ENCODE results near the gene CPN2. TPM values are rescaled to one million over a fixed set of nuclear protein-coding genes. Genes with fewer than 3 reads are reported as not detected.

Gene CPN2
- total and polyA plus RNA-seq, 10 of the 15 experiments (the other 5 are each of a cell fraction or from before 2014, with no cell fraction given) = not detected

DNA sequence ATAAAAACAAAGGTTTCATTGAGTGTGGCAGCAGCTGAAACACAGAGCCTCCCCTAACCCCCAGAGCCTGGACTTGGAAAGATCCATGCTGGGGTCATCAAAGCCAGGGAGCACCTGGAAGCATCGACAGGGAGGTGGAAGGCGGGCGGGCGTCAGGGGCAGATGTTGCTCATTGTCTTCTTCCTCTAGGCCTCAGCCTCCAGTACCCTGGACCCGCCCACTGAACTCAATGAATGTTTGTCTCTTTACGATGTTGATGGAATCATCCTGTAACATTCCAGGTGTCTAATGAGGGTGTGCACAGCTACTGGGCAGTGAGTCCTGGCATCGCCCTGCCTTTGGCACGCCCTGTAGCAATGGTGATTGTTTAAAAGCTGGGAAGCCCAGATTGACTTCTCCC lies 38.1 kb upstream of the CPN2 start (continued):
- TF ChIP-seq CHD2 (IDR thresholded peaks at IDR 0.05; ENCODE audit: borderline replicate concordance, low read depth, low read length) = no peak
- no peak for TF ChIP-seq USF1 (IDR thresholded peaks at IDR 0.05; ENCODE audit: borderline replicate concordance, extremely low read length, insufficient read depth, low read depth, low read length)
- no peak for TF ChIP-seq NR2C2 (IDR thresholded peaks at IDR 0.05; ENCODE audit: borderline replicate concordance, control insufficient read depth, insufficient read length, low read depth)

GRCh38 chr3:194387926-194388418 lies 36.8 kb upstream of the CPN2 start:
- Histone ChIP-seq H3K27me3 (replicated peaks in 1 of 2; ENCODE audit: control insufficient read depth in 2 of 2, insufficient read depth in 2 of 2, low read length in 1 of 2) (no peaks in the 10 kb centered on the region), H3K4me1 (ENCODE audit: control insufficient read depth, insufficient read depth, low read length) (no peaks in the 10 kb centered on the region), H3K4me2 (ENCODE audit: control insufficient read depth, insufficient read depth) (no peak overlapping the region), H3K4me3 (no peak overlapping the region), H4K20me1 (ENCODE audit: control insufficient read depth, insufficient read depth) (no peaks in the 10 kb centered on the region), H3K9me3 (replicated peaks; ENCODE audit: control insufficient read depth, insufficient read depth, low read length) (peaks cover 2% of the 10 kb centered on the region; the same call in 1 of the 3 replicates), H3K9ac (ENCODE audit: control insufficient read depth, insufficient read depth, low read length) (no peak overlapping the region), H3K36me3 (ENCODE audit: control insufficient read depth in 2 of 2, insufficient read depth in 2 of 2, low read length in 1 of 2) (no peaks in the 10 kb centered on the region), H3K79me2 (ENCODE audit: control insufficient read depth, insufficient read depth, low read length) (no peaks in the 10 kb centered on the region), H3K27ac (ENCODE audit: control insufficient read depth, insufficient read depth) (no peak overlapping the region), H2AFZ (ENCODE audit: control insufficient read depth, low read depth, low read length) (no peak overlapping the region)
- ATAC-seq (no peak), FAIRE-seq (no peak), DNase-seq (ENCODE audit: low read depth, low spot score) (no peak)
- intact Hi-C loops (cut with micrococcal nuclease; ENCODE audit: unreplicated experiment) (no loop called here), in situ Hi-C loops (cut with MboI) (no loop called here)
- ChIA-PET SMC1A (ENCODE audit: uncharacterized antibody, unreplicated experiment) (no interaction called here), RAD21 (ENCODE audit: unreplicated experiment) (no interaction called here), POLR2A (no interaction called here), CTCF (interaction anchor here (0.8 kb wide), 1 partner anchor 54 kb away, joined by 3 read pairs; no protein-coding TSS in a partner anchor)
- 21% methylated on average over 8 of the region's 8 CpGs for WGBS (ENCODE audit: insufficient coverage, insufficient replicate concordance, low lambda C conversion rate, missing lambda C conversion rate)
- no TSS peak for BruUV-seq (replicated peaks)
- no peak for TF ChIP-seq ZBTB40 (IDR thresholded peaks at IDR 0.05; ENCODE audit: borderline replicate concordance)
- no peak for TF ChIP-seq CREM (IDR thresholded peaks at IDR 0.05; ENCODE audit: low read depth)
- no peak for TF ChIP-seq RELB (IDR thresholded peaks at IDR 0.05; ENCODE audit: low read depth)
- no peak for TF ChIP-seq MEF2B (IDR thresholded peaks at IDR 0.05; ENCODE audit: partially characterized antibody, poor library complexity, severe bottlenecking)
- no peak for TF ChIP-seq NR2F1 (conservative IDR thresholded peaks at IDR 0.05)
- no peak for TF ChIP-seq NBN (IDR thresholded peaks at IDR 0.05)
- TF ChIP-seq EP300 (IDR thresholded peaks at IDR 0.05; ENCODE audit: borderline replicate concordance in 1 of 2, control insufficient read depth in 1 of 2, low read depth in 2 of 2, low read length in 2 of 2) = no peak
- TF ChIP-seq, protein P1, sequence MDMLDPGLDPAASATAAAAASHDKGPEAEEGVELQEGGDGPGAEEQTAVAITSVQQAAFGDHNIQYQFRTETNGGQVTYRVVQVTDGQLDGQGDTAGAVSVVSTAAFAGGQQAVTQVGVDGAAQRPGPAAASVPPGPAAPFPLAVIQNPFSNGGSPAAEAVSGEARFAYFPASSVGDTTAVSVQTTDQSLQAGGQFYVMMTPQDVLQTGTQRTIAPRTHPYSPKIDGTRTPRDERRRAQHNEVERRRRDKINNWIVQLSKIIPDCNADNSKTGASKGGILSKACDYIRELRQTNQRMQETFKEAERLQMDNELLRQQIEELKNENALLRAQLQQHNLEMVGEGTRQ (IDR thresholded peaks at IDR 0.05; ENCODE audit: borderline replicate concordance, low read depth, low read length) = no peak
